Endothelial cell of umbilical vein (primary cell): Measurements from ENCODE around the gene SMC1A. TPM values are rescaled to one million over a fixed set of nuclear protein-coding genes. Genes with fewer than 3 reads are reported as not detected.

ENCODE experiments used
- BruUV-seq: library from RNA; stranded (reverse); fragments of 400-500 nt; replicated peaks from 2 replicates; lab custom pipeline; 2021; lab: Mats Ljungman, UMichigan
- CTCF ChIA-PET: fragments of 300-600, 350-600 bp; sonication (Branson Sonifier 250); formaldehyde crosslinking; loops from one replicate; lab custom pipeline; 2021; ENCODE audit warnings: antibody characterized with exemption, inconsistent platforms; lab: Charles Lee
- POLR2A ChIA-PET: fragments of 300-600, 350-600 bp; sonication (Branson Sonifier 250); formaldehyde crosslinking; loops from one replicate; lab custom pipeline; 2021; ENCODE audit warnings: antibody characterized with exemption, inconsistent platforms; lab: Charles Lee
- DNase-seq: peaks from one replicate; pipeline ENCODE4 v3.0.0-alpha.2; 2011; ENCODE audit warnings: low read depth, low spot score
- FAIRE-seq: peaks from 2 replicates; lab custom pipeline; 2011; peaks lifted over from hg19 to GRCh38; lab: Jason Lieb, UNC
- H2AFZ ChIP-seq: 2 replicates; pipeline ENCODE4 v1.6.0; 2012; ENCODE audit warnings: low read depth, low read length, control low read depth, inconsistent platforms
- H3K27ac ChIP-seq: 2 replicates; pipeline ENCODE4 v1.5.1; 2011; ENCODE audit warnings: low read depth, mild to moderate bottlenecking, control low read depth, low read length, moderate library complexity; ENCODE audit not compliant: insufficient read depth
- H3K27me3 ChIP-seq, 2 experiments: 2 replicates each; pipeline versions ENCODE4 v1.6.0 to v1.6.1; 2011; ENCODE audit warnings: low read length in 2 of 2, mixed read lengths in 1 of 2; ENCODE audit not compliant: control insufficient read depth in 2 of 2, insufficient read depth in 2 of 2
- H3K36me3 ChIP-seq, 2 experiments: 2 replicates in 1 of 2; 3 replicates in 1 of 2; pipeline ENCODE4 v1.5.1; 2011; ENCODE audit warnings: low read length in 2 of 2, mild to moderate bottlenecking in 1 of 2, moderate library complexity in 1 of 2; ENCODE audit not compliant: control insufficient read depth in 2 of 2, insufficient read depth in 2 of 2; ENCODE audit errors: extremely low read depth in 1 of 2
- H3K4me1 ChIP-seq: 3 replicates; pipeline ENCODE4 v1.5.1; 2011; ENCODE audit warnings: mild to moderate bottlenecking, low read length; ENCODE audit not compliant: control insufficient read depth, insufficient read depth; ENCODE audit errors: extremely low read depth
- H3K4me2 ChIP-seq: 2 replicates; pipeline ENCODE4 v1.6.1; 2011; ENCODE audit warnings: low read length, control low read depth, mixed read lengths; ENCODE audit not compliant: insufficient read depth
- H3K4me3 ChIP-seq, 3 experiments: fragments of 200-600 bp in 1 of 3; sonication (generic), shearing (Covaris generic) in 1 of 3; replicated peaks in 1 of 3; 2 replicates each; pipeline ENCODE4 v1.5.1; 2011 to 2016; ENCODE audit warnings: control low read depth in 3 of 3, low read length in 3 of 3, mild to moderate bottlenecking in 2 of 3, inconsistent platforms in 1 of 3, low read depth in 1 of 3, moderate library complexity in 1 of 3; ENCODE audit not compliant: insufficient read depth in 1 of 3
- H3K79me2 ChIP-seq: 2 replicates; pipeline ENCODE4 v1.6.0; 2012; ENCODE audit warnings: low read length, inconsistent platforms; ENCODE audit not compliant: control insufficient read depth, insufficient read depth
- H3K9ac ChIP-seq: replicated peaks from 2 replicates; pipeline ENCODE3; 2011; ENCODE audit warnings: low read length, control low read depth; ENCODE audit not compliant: insufficient read depth; ENCODE audit errors: extremely low read depth
- H3K9me1 ChIP-seq: replicated peaks from 3 replicates; pipeline ENCODE4 v1.6.0; 2011; ENCODE audit warnings: mild to moderate bottlenecking, low read length; ENCODE audit not compliant: control insufficient read depth, insufficient read depth; ENCODE audit errors: extremely low read depth
- H3K9me3 ChIP-seq: replicated peaks from 2 replicates; pipeline ENCODE4 v1.5.1; 2012; ENCODE audit warnings: low read length, inconsistent platforms; ENCODE audit not compliant: control insufficient read depth, insufficient read depth
- H4K20me1 ChIP-seq: replicated peaks from 2 replicates; pipeline ENCODE3; 2011; ENCODE audit warnings: mild to moderate bottlenecking, low read length; ENCODE audit not compliant: control insufficient read depth, insufficient read depth; ENCODE audit errors: extremely low read depth
- JUN ChIP-seq: IDR thresholded peaks from 2 replicates; pipeline ENCODE4 v1.6.1; 2011; ENCODE audit warnings: borderline replicate concordance, low read depth; ENCODE audit not compliant: insufficient read length, insufficient read depth
- MYC ChIP-seq: IDR thresholded peaks from one replicate; pipeline ENCODE4 v1.6.1; 2011; ENCODE audit warnings: mild to moderate bottlenecking, low read depth, low read length
- POLR2A ChIP-seq: IDR thresholded peaks from 2 replicates; pipeline ENCODE4 v1.6.1; 2012; ENCODE audit warnings: low read depth, mild to moderate bottlenecking, control low read depth, low read length
- dilution Hi-C: fragments of 300-500 bp; cut with MboI; formaldehyde crosslinking; loops from one replicate; pipeline ENCODE4 v1.15.0; 2019; ENCODE audit warnings: low sequenced_read_pairs; ENCODE audit not compliant: extremely low pct_ligation_motif_present
- intact Hi-C: fragments of 100-400 bp; cut with micrococcal nuclease; formaldehyde crosslinking; loops from one replicate; pipeline ENCODE4 v1.10.0; 2022
- polyA plus RNA-seq, 4 experiments: library from polyadenylated mRNA; depleted of rRNA in 3 of 4; stranded (reverse) in 3 of 4; unstranded in 1 of 4; fragments of >200 nt; gene quantifications; 2 replicates each; pipeline versions ENCODE4 v1.2.1 to v1.2.3, GENCODE V29; 2011 to 2012; ENCODE audit warnings: missing spikeins in 1 of 4
- total RNA-seq: library from RNA; stranded (reverse); gene quantifications from 2 replicates; pipeline ENCODE4 v1.2.3, GENCODE V29; 2021
- TF ChIP-seq, protein P1 (sequence below), 2 donors: IDR thresholded peaks; 1 replicate in 1 of 2; 2 replicates in 1 of 2; pipeline ENCODE4 v1.5.1; 2011; ENCODE audit warnings: low read length in 2 of 2, mild to moderate bottlenecking in 2 of 2, moderate library complexity in 2 of 2, control low read depth in 1 of 2, inconsistent platforms in 1 of 2, low read depth in 1 of 2; ENCODE audit not compliant: insufficient read depth in 1 of 2; ENCODE audit errors: extremely low read depth in 1 of 2
- TF ChIP-seq, protein P2 (sequence below): IDR thresholded peaks from 2 replicates; pipeline ENCODE4 v1.6.1; 2011; ENCODE audit not compliant: insufficient read depth, insufficient read length

SMC1A gene
- total and polyA plus RNA-seq, 2 donors (not counting 3 experiments of a cell fraction or from before 2014, with no cell fraction given): 15.4 to 75.9 TPM

- Histone ChIP-seq H3K27ac (no peak overlapping the region), H2AFZ (peak overlapping the region; percentile 91), H4K20me1 (no peaks in the 10 kb centered on the region), H3K36me3 (no peaks in the 10 kb centered on the region), H3K9me1 (no peaks in the 10 kb centered on the region), H3K9me3 (no peaks in the 10 kb centered on the region), H3K4me1 (peaks cover 7% of the 10 kb centered on the region), H3K9ac (no peak overlapping the region), H3K4me2 (peak overlapping the region; percentile 86), H3K27me3 (no peaks in the 10 kb centered on the region), H3K4me3 (peak overlapping the region in 2 of 3 experiments; percentile 35 to 52), H3K79me2 (no peaks in the 10 kb centered on the region)
- no TSS peak for BruUV-seq
- ChIA-PET POLR2A (no interaction called here), CTCF (interaction anchor here (1.2 to 1.7 kb wide), 3 partner anchors 125 to 145 kb away, joined by 3 to 10 read pairs (median 8); no protein-coding TSS in a partner anchor)
- dilution Hi-C loops (no loop called here), intact Hi-C loops (loop anchor here (1.0 to 2.0 kb wide), 2 partner anchors 19 to 124 kb away; partner anchors contain the start of genes RIBC1 and SMC1A)
- DNase-seq: peak; percentile 58
- FAIRE-seq: no peak
- TF ChIP-seq, protein P1, sequence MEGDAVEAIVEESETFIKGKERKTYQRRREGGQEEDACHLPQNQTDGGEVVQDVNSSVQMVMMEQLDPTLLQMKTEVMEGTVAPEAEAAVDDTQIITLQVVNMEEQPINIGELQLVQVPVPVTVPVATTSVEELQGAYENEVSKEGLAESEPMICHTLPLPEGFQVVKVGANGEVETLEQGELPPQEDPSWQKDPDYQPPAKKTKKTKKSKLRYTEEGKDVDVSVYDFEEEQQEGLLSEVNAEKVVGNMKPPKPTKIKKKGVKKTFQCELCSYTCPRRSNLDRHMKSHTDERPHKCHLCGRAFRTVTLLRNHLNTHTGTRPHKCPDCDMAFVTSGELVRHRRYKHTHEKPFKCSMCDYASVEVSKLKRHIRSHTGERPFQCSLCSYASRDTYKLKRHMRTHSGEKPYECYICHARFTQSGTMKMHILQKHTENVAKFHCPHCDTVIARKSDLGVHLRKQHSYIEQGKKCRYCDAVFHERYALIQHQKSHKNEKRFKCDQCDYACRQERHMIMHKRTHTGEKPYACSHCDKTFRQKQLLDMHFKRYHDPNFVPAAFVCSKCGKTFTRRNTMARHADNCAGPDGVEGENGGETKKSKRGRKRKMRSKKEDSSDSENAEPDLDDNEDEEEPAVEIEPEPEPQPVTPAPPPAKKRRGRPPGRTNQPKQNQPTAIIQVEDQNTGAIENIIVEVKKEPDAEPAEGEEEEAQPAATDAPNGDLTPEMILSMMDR (IDR thresholded peaks at IDR 0.05; ENCODE audit: extremely low read depth in 1 of 2, insufficient read depth in 1 of 2, low read depth in 1 of 2, low read length in 2 of 2): no peak
- TF ChIP-seq JUN (no peak), MYC (no peak), POLR2A (no peak)
- TF ChIP-seq, protein P2, sequence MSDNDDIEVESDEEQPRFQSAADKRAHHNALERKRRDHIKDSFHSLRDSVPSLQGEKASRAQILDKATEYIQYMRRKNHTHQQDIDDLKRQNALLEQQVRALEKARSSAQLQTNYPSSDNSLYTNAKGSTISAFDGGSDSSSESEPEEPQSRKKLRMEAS: no peak
These were observed 19.3 kb upstream of the SMC1A start for GRCh38 chrX:53441531-53442321.
